GM10847 (cell line): ENCODE data around the gene FGFRL1.

Source experiments
- POLR2A ChIP-seq: IDR thresholded peaks from 2 replicates; pipeline ENCODE4 v1.6.1; 2011; ENCODE audit not compliant: insufficient read length; ENCODE audit errors: extremely low read depth

FGFRL1 gene

DNA sequence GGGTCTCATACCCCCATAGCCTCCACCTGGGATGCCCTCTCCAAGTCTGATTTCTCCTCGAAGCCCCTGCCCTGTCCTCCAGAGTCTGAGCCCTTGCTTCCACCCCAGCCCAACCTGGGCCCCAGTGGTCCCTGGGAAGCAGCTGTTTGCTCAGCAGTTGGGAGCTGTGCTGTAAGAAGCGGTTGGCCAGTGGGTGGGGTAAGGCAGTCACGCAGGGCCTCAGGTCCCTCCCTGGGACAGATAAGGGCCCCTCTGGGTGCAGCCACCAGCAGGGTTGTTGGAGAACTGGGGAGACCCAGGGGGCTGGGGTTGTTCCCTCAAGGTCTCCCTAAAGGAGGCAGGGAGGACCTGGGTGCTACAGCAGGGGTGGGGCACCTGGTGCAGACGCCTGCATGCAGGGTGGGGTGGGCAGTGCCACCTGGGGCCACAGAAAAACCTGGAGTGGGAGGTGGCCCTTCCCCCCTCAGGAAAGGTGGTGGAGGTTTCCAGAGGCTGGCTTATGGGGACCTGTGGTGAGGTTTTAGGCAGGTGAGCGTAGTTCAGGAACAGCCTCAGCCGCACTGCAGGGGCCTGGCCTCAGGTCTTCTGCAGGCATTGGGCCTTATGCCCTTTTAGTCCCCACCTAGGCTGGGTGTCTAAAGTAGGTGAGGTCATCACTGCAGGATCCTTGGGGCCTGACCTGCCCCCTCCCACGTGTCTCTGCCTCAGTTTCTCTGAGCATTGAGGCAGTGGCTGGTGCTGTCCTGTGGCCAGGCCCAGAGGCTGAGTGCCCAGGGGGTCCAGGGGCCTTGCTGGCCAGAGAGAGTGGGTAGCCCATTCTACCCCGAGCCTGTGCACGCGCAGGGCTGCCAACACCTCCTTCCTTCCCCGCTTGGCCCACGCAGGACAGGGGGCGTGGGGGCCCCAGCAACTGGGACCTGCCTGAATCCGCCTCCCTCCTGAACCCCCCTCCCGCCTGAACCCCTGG lies 15.1 kb upstream of the FGFRL1 start:
- no peak for TF ChIP-seq POLR2A

DNA sequence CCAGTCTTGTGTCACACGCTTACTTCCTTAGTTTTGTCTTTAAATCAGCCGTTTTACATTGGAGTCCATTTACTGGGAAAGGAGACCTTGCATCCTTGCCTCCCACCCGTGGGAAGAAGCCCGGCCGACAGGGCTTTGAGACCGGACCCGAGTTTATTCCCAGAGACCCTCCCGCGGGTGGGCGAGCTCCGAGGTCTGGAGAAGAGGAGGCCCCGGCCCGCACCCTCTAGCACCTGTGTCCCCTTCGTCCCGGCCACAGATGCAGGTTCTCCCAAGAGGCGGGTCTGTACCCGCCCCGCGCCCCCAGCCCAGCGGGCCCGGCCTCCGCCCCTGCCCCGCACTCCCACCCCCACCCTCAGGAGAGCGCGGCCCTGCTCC lies 14.4 kb upstream of the FGFRL1 start:
- TF ChIP-seq POLR2A, result no peak

DNA sequence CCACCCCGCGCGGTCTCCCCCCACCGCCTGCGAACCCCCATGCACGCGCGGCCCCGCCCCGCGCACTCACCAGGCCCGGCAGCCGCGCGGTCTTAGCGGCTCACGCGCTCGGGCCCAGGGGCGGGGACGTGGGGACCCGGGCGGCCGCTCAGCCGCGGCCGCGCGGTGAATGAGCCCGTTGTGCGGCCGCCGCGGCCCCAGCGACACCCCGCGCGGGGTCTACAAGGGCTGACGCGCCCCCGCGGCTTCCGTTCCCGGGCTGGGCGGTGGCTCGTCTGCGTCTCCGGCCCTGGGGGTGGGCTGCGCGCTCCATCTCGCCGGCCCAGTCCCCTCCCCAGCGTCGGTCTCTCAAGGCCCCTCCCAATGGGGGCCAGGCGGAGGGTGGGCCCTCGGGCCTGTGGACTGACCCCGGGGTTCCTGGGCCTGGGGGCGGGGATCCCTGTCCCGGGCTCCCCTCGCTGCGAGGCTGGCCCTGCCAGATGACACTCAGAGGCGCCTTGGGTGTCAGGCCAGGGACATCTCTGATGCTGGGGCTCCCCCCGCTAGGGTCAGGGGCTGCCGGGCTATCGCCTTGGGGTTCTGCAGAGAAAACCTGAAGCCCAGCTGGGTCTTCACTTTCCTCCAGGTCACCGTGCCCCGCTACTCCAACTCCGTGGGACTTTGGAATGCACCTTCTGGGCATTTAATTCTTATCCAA lies 13.9 kb upstream of the FGFRL1 start:
- TF ChIP-seq POLR2A, result no peak

DNA sequence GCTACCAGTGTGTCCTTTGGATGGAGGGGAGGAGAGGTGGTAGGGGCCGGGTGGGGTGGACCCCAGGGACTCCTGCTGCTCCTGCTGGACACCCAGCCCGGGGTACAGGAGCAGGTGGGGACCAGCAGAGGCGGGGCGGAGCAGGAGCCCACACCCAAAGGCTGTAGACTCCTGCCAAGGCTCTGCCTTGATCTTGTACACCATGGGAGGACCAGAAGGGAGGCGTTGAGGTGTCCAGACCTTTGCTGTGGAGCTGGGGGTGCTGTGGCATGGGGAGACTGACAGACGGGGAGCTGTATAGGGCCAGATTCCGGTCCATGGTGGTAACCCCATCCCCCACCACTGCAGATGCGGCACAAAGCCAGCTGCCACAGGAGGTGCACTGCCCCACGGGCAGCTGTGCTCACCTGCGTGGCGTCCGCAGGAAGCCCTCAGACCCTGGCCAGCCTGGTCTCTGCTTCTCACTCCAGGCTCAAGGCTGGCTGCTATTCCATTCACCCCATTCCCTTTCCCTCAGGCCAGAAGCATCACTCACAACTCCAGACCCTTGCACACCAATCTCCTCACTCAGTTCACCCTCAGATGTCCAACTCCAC lies 13.2 kb upstream of the FGFRL1 start:
- no peak for TF ChIP-seq POLR2A

DNA sequence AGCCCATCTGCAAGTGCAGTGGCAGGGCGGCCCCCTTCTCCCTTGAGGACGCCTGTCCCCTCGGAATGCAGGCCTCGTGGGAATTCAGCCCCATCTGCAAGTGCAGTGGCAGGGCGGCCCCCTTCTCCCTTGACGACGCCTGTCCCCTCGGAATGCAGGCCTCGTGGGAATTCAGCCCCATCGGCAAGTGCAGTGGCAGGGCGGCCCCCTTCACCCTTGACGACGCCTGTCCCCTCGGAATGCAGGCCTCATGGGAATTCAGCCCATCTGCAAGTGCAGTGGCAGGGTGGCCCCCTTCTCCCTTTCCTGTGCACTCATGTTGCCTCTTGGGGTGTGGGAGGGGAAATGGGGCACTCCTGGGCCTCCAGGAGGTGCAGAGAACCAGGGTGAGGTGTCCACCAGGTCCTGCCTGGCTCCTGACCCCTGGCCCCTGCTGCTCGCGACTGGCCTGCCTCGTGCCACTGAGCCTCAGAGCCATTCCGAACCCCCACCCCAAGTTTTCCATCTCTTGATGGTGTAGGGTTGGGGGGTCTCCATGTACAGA lies 11.5 kb upstream of the FGFRL1 start:
- no peak for TF ChIP-seq POLR2A

DNA sequence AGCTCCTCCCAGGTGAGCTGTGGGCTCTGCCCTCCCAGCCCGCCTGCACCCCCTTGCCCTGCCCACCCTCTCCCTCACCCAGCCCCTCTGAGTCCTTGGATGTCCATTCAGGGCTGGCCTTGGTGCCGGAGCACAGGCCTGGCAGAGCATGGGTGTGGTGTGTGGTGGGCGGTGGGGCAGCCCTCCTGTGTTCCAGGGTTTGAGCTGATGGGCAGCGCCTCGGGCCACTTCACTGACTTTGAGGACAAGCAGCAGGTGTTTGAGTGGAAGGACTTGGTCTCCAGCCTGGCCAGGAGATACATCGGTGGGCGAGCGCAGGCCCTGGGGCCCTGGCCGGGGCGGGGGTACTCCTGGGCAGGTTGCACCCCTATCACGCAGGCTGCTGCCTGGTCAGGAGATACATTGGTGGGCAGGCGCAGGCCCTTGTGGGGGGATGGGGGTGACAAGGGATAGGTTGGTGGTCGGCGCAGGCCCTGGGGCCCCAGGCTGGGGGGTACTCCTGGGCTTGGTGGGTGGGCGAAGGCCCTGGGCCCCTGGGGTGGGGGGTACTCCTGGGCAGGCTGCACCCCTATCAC lies 10.7 kb upstream of the FGFRL1 start:
- no peak for TF ChIP-seq POLR2A

DNA sequence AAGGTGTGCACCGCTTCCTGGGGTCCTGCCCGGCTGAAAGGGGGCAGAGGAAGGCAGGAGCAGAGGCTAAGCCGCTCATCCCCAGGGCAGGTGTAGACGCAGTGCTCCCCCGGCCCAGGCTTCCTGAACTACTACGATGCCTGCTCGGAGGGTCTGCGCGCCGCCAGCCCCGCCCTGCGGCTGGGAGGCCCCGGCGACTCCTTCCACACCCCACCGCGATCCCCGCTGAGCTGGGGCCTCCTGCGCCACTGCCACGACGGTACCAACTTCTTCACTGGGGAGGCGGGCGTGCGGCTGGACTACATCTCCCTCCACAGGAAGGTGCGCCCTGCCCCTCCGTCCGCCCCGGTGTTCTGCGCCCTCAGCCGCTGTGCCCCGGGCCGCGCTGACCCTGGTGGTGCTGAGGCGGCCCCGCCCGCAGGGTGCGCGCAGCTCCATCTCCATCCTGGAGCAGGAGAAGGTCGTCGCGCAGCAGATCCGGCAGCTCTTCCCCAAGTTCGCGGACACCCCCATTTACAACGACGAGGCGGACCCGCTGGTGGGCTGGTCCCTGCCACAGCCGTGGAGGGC lies 9.8 kb upstream of the FGFRL1 start:
- TF ChIP-seq POLR2A, result no peak

DNA sequence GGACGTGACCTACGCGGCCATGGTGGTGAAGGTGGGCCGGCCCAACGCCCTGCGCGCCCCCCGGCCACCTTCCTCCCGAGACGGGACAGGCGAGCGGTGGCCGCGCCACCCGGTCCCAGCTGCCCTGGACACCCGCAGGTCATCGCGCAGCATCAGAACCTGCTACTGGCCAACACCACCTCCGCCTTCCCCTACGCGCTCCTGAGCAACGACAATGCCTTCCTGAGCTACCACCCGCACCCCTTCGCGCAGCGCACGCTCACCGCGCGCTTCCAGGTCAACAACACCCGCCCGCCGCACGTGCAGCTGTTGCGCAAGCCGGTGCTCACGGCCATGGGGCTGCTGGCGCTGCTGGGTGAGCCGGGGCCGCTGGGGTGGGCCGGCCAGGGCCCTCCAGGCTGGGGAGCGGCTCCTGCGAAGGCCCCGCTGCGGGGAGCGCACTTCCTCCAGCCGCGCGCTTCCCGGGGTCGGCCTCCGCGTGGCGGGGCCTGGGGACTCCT lies 9.2 kb upstream of the FGFRL1 start:
- no peak for TF ChIP-seq POLR2A

DNA sequence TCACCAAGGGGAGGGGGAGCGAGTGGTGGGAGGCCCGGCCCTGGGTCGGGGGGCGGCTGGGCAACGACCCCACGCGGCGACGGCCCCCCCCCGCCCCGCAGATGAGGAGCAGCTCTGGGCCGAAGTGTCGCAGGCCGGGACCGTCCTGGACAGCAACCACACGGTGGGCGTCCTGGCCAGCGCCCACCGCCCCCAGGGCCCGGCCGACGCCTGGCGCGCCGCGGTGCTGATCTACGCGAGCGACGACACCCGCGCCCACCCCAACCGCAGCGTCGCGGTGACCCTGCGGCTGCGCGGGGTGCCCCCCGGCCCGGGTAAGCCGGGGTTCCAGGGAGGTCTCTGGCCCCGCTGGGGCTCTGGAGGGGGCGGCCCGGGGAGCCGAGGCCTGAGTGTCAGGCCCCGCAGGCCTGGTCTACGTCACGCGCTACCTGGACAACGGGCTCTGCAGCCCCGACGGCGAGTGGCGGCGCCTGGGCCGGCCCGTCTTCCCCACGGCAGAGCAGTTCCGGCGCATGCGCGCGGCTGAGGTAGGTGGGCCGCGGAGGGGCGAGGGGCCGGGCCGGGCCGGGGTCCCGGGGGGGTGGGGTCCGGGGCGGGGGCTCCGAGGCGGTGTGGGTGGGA lies 8.7 kb upstream of the FGFRL1 start:
- TF ChIP-seq POLR2A, result no peak

DNA sequence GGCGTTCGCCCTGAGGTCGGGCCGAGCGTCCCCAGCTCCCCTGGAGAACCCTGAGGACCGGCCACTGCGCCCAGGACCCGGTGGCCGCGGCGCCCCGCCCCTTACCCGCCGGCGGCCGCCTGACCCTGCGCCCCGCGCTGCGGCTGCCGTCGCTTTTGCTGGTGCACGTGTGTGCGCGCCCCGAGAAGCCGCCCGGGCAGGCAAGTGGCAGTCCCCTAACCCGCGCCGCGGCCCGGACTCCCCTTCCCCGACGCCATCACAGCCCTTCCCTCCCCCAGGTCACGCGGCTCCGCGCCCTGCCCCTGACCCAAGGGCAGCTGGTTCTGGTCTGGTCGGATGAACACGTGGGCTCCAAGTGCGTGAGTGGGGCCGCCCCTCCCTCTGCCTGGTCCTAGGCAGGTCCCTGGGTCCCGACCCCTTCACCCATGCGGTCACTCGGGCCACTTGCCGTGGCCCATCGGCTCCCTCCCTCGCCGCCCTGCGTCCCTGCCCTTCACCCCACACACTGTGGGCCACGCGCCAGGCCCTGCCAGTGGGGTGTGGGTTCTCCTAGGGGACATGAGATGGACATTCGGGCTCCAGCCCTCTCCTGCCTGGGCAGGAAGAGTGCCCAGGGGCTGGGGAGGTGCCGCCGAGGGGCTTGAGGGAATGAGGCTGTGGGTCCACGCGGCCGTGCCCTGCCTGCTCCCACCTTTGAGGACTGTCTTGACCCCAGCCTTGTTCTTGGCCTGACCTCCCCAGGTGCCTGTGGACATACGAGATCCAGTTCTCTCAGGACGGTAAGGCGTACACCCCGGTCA lies 8.0 kb upstream of the FGFRL1 start:
- TF ChIP-seq POLR2A, result no peak

DNA sequence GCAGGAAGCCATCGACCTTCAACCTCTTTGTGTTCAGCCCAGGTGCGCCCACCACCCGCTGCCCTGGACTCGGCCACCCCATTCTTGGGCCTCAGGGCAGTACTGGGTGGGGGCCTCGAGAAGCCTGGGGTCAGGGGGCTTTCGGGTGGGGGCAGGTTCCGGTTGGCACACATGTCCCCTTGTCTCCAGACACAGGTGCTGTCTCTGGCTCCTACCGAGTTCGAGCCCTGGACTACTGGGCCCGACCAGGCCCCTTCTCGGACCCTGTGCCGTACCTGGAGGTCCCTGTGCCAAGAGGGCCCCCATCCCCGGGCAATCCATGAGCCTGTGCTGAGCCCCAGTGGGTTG lies 7.4 kb upstream of the FGFRL1 start:
- no peak for TF ChIP-seq POLR2A

DNA sequence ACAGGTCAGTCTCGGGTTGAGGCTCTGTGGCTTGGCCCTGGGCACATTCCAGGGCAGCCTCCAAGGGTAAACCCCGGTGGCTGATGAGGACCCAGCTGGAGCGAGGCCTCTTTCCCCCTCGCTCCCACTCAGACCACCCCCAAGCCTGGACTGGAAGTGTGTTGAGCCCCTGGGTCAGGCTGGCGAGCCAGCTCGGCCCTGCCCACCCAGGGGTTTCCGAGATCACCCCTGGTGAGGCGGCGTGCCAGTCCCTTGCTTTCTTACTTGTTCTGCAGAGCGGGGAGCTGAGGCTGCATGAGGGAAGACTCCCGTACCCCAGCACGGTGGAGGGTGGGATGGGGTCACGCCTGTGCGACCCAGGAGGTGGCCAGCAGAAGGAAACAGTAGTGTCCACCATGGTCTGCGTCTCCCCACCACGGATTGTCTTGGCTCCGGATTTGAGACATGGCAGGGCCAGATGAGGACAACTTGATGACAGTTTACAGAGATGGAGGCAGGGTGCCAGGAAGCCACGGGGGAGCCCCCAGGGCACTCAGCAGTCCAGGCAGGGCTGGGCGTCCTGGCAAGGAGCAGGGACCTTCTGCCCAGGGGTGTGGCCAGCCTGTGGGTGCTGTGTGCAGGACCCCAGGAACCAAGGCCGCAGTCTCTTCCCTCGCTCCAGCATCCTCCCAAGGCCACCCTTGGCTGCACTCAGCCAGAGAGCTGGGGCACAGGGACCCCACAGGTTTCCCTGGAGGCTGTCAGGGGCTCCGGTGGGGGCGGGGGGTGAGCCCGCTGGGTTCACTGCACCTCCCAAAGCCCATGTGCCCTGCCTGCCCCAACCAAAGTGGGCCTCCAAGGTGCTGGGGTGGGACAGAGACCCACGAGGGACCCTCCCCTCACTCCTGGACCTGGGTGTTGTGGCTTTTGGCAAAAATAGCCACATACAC lies 6.6 kb upstream of the FGFRL1 start:
- TF ChIP-seq POLR2A, result no peak

DNA sequence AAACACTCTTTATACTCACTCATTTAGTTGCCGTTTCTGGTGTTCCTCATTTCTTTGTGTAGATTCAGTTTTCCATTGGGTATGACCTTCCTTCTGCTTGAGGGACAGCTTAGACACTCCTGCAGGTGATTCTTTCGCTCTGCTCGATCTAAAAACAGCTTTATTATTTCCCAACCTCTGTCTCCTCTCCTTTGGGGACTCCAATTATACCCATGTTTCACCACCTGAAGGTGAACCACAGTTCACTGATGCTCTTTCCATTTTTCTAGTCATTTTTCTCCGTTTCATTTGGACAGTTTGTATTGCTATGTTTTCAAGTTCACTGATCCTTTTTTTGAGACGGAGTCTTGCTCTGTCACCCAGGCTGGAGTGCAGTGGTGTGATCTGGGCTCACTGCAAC lies 4.6 kb upstream of the FGFRL1 start:
- no peak for TF ChIP-seq POLR2A
